DMS79 (cell line): Measurements from ENCODE around the gene VWA8.

ENCODE experiments used
- DNase-seq: peaks from one replicate; lab custom pipeline; 2025; lab: John Stamatoyannopoulos, UW

VWA8 gene

GRCh38 chr13:41802684-41803444, 158.0 kb downstream of the VWA8 start:
- DNase-seq, result no peak

GRCh38 chr13:41802043-41802683, 158.7 kb downstream of the VWA8 start:
- DNase-seq, result no peak

GRCh38 chr13:41791056-41791455, 169.9 kb downstream of the VWA8 start:
- no peak for DNase-seq

GRCh38 chr13:41788552-41788951, 172.4 kb downstream of the VWA8 start:
- no peak for DNase-seq

GRCh38 chr13:41785402-41786172, 175.3 kb downstream of the VWA8 start:
- no peak for DNase-seq

GRCh38 chr13:41782086-41782485, 178.8 kb downstream of the VWA8 start:
- no peak for DNase-seq

- no peak for DNase-seq
These were observed 179.9 kb downstream of the VWA8 start for GRCh38 chr13:41780715-41781706.

GRCh38 chr13:41775251-41775650, 185.7 kb downstream of the VWA8 start:
- DNase-seq, result no peak

- no peak for DNase-seq
These were observed 186.2 kb downstream of the VWA8 start for GRCh38 chr13:41774605-41775218.

GRCh38 chr13:41767801-41768200, 193.1 kb downstream of the VWA8 start:
- no peak for DNase-seq

GRCh38 chr13:41766439-41766838, 194.5 kb downstream of the VWA8 start:
- DNase-seq, result no peak

- DNase-seq, result no peak
These were observed 195.1 kb downstream of the VWA8 start for GRCh38 chr13:41765813-41766212.

- no peak for DNase-seq
These were observed 195.9 kb downstream of the VWA8 start for GRCh38 chr13:41765020-41765419.

- no peak for DNase-seq
These were observed 196.4 kb downstream of the VWA8 start for GRCh38 chr13:41764558-41764957.

GRCh38 chr13:41763782-41764181, 197.1 kb downstream of the VWA8 start:
- DNase-seq, result no peak

GRCh38 chr13:41762796-41763195, 198.1 kb downstream of the VWA8 start:
- no peak for DNase-seq

GRCh38 chr13:41756198-41756880, 204.6 kb downstream of the VWA8 start:
- DNase-seq, result no peak

- DNase-seq, result no peak
These were observed 209.0 kb downstream of the VWA8 start for GRCh38 chr13:41751734-41752445.

- DNase-seq, result no peak
These were observed 209.6 kb downstream of the VWA8 start for GRCh38 chr13:41751277-41751676.

- no peak for DNase-seq
These were observed 214.7 kb downstream of the VWA8 start for GRCh38 chr13:41746259-41746658.
